Eye (tissue), 1 donor: ENCODE measurements around the gene HPS1.
A peak's percentile ranks its signal among the peaks of the same experiment; 100 is the strongest.
"Not testable (repeated sequence)": the region's sequence is repeated elsewhere in the genome, so short reads cannot be mapped to it uniquely, and the experiment has no call there.

Experiments
- DNase-seq: peaks from one replicate; pipeline ENCODE4 v3.0.0-alpha.2; 2015

Gene HPS1

GRCh38 chr10:98384531-98385133 lies 62.1 kb downstream of the HPS1 start:
- DNase-seq = no peak

- no peak for DNase-seq
These were observed 62.9 kb downstream of the HPS1 start for GRCh38 chr10:98383869-98384268.

GRCh38 chr10:98383134-98383667 lies 63.5 kb downstream of the HPS1 start:
- not testable (repeated sequence) for DNase-seq

GRCh38 chr10:98382691-98383101 lies 64.0 kb downstream of the HPS1 start:
- DNase-seq = no peak

- peak; percentile 32 for DNase-seq
These were observed 66.0 kb downstream of the HPS1 start for GRCh38 chr10:98380493-98381339.

- no peak for DNase-seq
These were observed 68.0 kb downstream of the HPS1 start for GRCh38 chr10:98378722-98379121.

GRCh38 chr10:98377536-98377935 lies 69.2 kb downstream of the HPS1 start:
- DNase-seq = no peak

GRCh38 chr10:98377001-98377400 lies 69.7 kb downstream of the HPS1 start:
- DNase-seq = no peak

GRCh38 chr10:98376485-98376884 lies 70.2 kb downstream of the HPS1 start:
- DNase-seq = peak; percentile 32

GRCh38 chr10:98374217-98374985 lies 72.3 kb downstream of the HPS1 start:
- DNase-seq = no peak

- no peak for DNase-seq
These were observed 73.3 kb downstream of the HPS1 start for GRCh38 chr10:98373260-98374040.

GRCh38 chr10:98370831-98371820 lies 75.6 kb downstream of the HPS1 start:
- DNase-seq = no peak

GRCh38 chr10:98369801-98370200 lies 76.9 kb downstream of the HPS1 start:
- no peak for DNase-seq

- no peak for DNase-seq
These were observed 78.1 kb downstream of the HPS1 start for GRCh38 chr10:98368644-98369043.

- peak; percentile 18 for DNase-seq
These were observed 78.9 kb downstream of the HPS1 start for GRCh38 chr10:98367604-98368451.
